Left lung (tissue), 10 donors: ENCODE measurements around the gene BBOX1. TPM values are rescaled to one million over a fixed set of nuclear protein-coding genes. Genes with fewer than 3 reads are reported as not detected.

Source experiments
- ATAC-seq: fragments of 200-7000 bp; cut with Tn5 transposase; one replicate; pipeline ENCODE4 v1.9.1; 2020; ENCODE audit warnings: moderate library complexity
- DNase-seq, 4 donors: peaks; one replicate each; pipeline ENCODE4 v3.0.0-alpha.2; 2013 to 2020
- H3K27ac ChIP-seq, 2 donors: fragments of 200-600 bp; sonication (generic) in 1 of 2; one replicate each; pipeline versions ENCODE4 v1.5.0 to v1.8.0; 2020 to 2021
- H3K27me3 ChIP-seq, 2 donors: fragments of 200-600 bp; sonication (generic) in 1 of 2; one replicate each; pipeline versions ENCODE4 v1.5.0 to v1.8.0; 2020 to 2021
- H3K36me3 ChIP-seq, 2 donors: fragments of 200-600 bp; sonication (generic) in 1 of 2; one replicate each; pipeline versions ENCODE4 v1.5.0 to v1.8.0; 2020 to 2021
- H3K4me1 ChIP-seq, 2 donors: fragments of 200-600 bp; one replicate each; pipeline ENCODE4 v1.8.0; 2021
- H3K4me3 ChIP-seq, 2 donors: fragments of 200-600 bp; sonication (generic) in 1 of 2; one replicate each; pipeline versions ENCODE4 v1.5.0 to v1.8.0; 2020 to 2021; ENCODE audit warnings: mild to moderate bottlenecking in 1 of 2
- H3K9me3 ChIP-seq, 2 donors: fragments of 200-600 bp; sonication (generic) in 1 of 2; one replicate each; pipeline versions ENCODE4 v1.5.0 to v1.8.0; 2020 to 2021
- intact Hi-C, 2 donors: fragments of 100-400 bp; cut with DNase I; formaldehyde crosslinking; loops; one replicate each; pipeline versions ENCODE4 v1.11.2 to v1.14.2; 2022
- polyA plus RNA-seq, 6 donors: library from polyadenylated mRNA; unstranded; fragments of 120-200 nt; gene quantifications; one replicate each; pipeline ENCODE4 v1.2.1, GENCODE V29; 2013; ENCODE audit not compliant: insufficient read length in 6 of 6
- total RNA-seq, 2 donors: library from RNA; stranded (reverse); fragmentation: NEBNext Ultra II Directional; extraction: Animal tissue kit (Norgen Biotek cat#: 25700); gene quantifications; one replicate each; pipeline ENCODE4 v1.2.1, GENCODE V29; 2021
- TF ChIP-seq, protein P1 (sequence below), 2 donors: fragments of 200-600 bp; sonication (generic) in 1 of 2; IDR thresholded peaks; one replicate each; pipeline versions ENCODE4 v1.5.0 to v1.8.0; 2021; ENCODE audit warnings: antibody characterized with exemption in 2 of 2
- donor health status: DM: no; HTN: yes; CAD: no.
- donor health status: DM: no; HTN: no; CAD: no.

Gene BBOX1
- total and polyA plus RNA-seq, 8 donors, result 0.11 to 0.64 (median 0.36) TPM; not detected in 2

DNA sequence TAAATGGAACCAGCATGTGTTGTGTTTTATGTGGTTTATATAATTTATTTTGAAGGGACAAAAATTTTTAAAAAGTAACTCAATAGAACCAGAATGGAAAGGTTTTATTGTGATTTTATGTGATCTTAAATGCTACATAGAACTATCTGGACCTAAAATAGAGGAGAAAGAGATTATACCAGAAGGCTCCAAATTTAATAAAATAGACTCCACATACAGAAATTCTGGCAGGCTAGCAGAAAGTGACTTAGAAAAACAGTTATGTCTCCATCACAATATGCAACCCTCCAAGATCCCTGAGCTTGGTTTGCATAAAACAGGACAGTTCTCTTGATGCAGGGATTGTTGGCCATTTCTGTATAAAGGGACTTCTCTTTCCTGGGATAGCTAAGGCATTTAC, 107.9 kb downstream of the BBOX1 start:
- intact Hi-C loops, result no loop called here
- DNase-seq, result no peak
- Histone ChIP-seq H3K4me3 (no peak overlapping the region), H3K9me3 (no peaks in the 10 kb centered on the region), H3K36me3 (no peaks in the 10 kb centered on the region), H3K4me1 (no peaks in the 10 kb centered on the region), H3K27ac (no peak overlapping the region), H3K27me3 (no peaks in the 10 kb centered on the region)
- TF ChIP-seq, protein P1, sequence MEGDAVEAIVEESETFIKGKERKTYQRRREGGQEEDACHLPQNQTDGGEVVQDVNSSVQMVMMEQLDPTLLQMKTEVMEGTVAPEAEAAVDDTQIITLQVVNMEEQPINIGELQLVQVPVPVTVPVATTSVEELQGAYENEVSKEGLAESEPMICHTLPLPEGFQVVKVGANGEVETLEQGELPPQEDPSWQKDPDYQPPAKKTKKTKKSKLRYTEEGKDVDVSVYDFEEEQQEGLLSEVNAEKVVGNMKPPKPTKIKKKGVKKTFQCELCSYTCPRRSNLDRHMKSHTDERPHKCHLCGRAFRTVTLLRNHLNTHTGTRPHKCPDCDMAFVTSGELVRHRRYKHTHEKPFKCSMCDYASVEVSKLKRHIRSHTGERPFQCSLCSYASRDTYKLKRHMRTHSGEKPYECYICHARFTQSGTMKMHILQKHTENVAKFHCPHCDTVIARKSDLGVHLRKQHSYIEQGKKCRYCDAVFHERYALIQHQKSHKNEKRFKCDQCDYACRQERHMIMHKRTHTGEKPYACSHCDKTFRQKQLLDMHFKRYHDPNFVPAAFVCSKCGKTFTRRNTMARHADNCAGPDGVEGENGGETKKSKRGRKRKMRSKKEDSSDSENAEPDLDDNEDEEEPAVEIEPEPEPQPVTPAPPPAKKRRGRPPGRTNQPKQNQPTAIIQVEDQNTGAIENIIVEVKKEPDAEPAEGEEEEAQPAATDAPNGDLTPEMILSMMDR (IDR thresholded peaks at IDR 0.05), result no peak
- ATAC-seq, result no peak

DNA sequence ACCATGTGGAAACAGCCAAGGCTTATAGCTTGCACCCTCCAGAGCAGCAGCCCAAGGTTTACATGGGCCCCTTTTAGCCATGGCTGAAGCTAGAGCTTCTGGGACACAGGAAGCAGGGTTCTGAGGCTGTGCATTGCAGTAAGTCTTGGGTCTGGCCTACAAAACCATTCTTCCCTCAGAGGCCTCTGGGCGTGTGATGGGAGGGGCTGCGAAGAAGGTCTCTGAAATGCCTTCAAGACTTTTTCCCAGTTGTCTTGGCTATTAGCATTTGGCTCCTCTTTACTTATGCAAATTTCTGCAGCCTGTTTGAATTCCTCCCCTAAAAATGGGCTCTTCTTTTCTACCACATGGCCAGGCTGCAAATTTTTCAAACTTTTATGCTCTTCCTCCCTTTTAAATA, 109.5 kb downstream of the BBOX1 start:
- ATAC-seq (no peak), DNase-seq (no peak)
- no peaks in the 10 kb centered on the region for H3K36me3 ChIP-seq
- TF ChIP-seq, protein P1 (IDR thresholded peaks at IDR 0.05), result no peak
- no peaks in the 10 kb centered on the region for H3K9me3 ChIP-seq
- H3K27ac ChIP-seq, result no peak overlapping the region
- intact Hi-C loops, result no loop called here
- H3K4me3 ChIP-seq, result no peak overlapping the region
- H3K27me3 ChIP-seq, result no peaks in the 10 kb centered on the region
- H3K4me1 ChIP-seq, result no peaks in the 10 kb centered on the region

- Histone ChIP-seq H3K27ac (no peak overlapping the region), H3K36me3 (no peaks in the 10 kb centered on the region), H3K9me3 (no peaks in the 10 kb centered on the region), H3K4me1 (no peaks in the 10 kb centered on the region), H3K27me3 (no peaks in the 10 kb centered on the region), H3K4me3 (no peak overlapping the region)
- TF ChIP-seq, protein P1 (IDR thresholded peaks at IDR 0.05), result no peak
- ATAC-seq, result no peak
- intact Hi-C loops, result no loop called here
- DNase-seq, result no peak
Observed at GRCh38 chr11:27153136-27153535, 112.5 kb downstream of the BBOX1 start.

- ATAC-seq (peak; percentile 97), DNase-seq (peak in 2 of 4 donors; percentile 47 to 77)
- H3K9me3 ChIP-seq, result no peaks in the 10 kb centered on the region
- H3K4me3 ChIP-seq, result no peak overlapping the region
- peaks cover 0 to 22% of the 10 kb centered on the region in 2 donors for H3K27me3 ChIP-seq
- no peaks in the 10 kb centered on the region for H3K4me1 ChIP-seq
- no peak overlapping the region for H3K27ac ChIP-seq
- TF ChIP-seq, protein P1 (IDR thresholded peaks at IDR 0.05), result peak; percentile 28 to 71
- intact Hi-C loops, result no loop called here
- H3K36me3 ChIP-seq, result no peaks in the 10 kb centered on the region
Observed at GRCh38 chr11:27158456-27159334, 118.1 kb downstream of the BBOX1 start.

DNA sequence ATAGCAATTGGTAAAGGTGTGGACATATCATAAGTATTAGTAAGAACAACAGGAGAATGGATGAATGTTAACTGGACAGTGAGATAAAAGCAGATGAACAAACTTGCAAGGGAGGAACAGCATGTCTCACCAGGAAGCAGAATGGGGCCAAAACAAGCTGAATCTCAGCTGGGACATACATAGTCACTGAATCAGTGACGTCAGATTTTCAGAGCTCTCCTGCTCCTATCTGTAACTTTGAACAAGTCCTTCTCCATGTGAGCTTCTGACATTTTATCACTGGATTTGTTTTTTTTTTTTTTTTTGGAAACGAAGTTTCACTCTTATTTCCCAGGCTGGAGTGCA, 118.7 kb downstream of the BBOX1 start:
- intact Hi-C loops, result no loop called here

More for the DNA sequence above, 118.7 kb downstream of the BBOX1 start:
- no peak overlapping the region for H3K4me3 ChIP-seq
- no peaks in the 10 kb centered on the region for H3K9me3 ChIP-seq
- TF ChIP-seq, protein P1 (IDR thresholded peaks at IDR 0.05), result no peak
- H3K27ac ChIP-seq, result no peak overlapping the region
- no peak for ATAC-seq
- H3K36me3 ChIP-seq, result no peaks in the 10 kb centered on the region
- H3K27me3 ChIP-seq, result peaks cover 0 to 26% of the 10 kb centered on the region in 2 donors
- H3K4me1 ChIP-seq, result no peaks in the 10 kb centered on the region
- DNase-seq, result no peak
